Ectodermal cell (in vitro differentiated cells): Measurements from ENCODE around the gene MTAP.

ENCODE experiments used
- H3K27ac ChIP-seq: 2 replicates; pipeline ENCODE4 v1.7.0; 2013; ENCODE audit warnings: mild to moderate bottlenecking, low read depth, low read length; ENCODE audit not compliant: insufficient read depth, poor library complexity, severe bottlenecking
- H3K27me3 ChIP-seq: 2 replicates; pipeline ENCODE4 v1.7.0; 2013; ENCODE audit warnings: mild to moderate bottlenecking, low read length; ENCODE audit not compliant: insufficient read depth, control insufficient read depth, poor library complexity, severe bottlenecking
- H3K36me3 ChIP-seq: one replicate; pipeline ENCODE4 v1.7.0; 2013; ENCODE audit warnings: low read length; ENCODE audit not compliant: control insufficient read depth, insufficient read depth
- H3K4me1 ChIP-seq: one replicate; pipeline ENCODE4 v1.7.0; 2013; ENCODE audit warnings: low read length; ENCODE audit not compliant: control insufficient read depth, insufficient read depth
- H3K4me3 ChIP-seq: 2 replicates; pipeline ENCODE4 v1.7.0; 2013; ENCODE audit warnings: low read depth, low read length, control low read depth; ENCODE audit not compliant: insufficient read depth
- H3K9me3 ChIP-seq: 2 replicates; pipeline ENCODE4 v1.7.0; 2013; ENCODE audit warnings: mild to moderate bottlenecking, low read length, moderate library complexity; ENCODE audit not compliant: control insufficient read depth
- WGBS, 2 experiments: methylation state at CpG; one replicate each; pipeline ENCODE4 v1.1.7; 2013; ENCODE audit warnings: missing lambda C conversion rate in 2 of 2; 5-methylcytosine and 5-hydroxymethylcytosine counted together

Gene MTAP

DNA sequence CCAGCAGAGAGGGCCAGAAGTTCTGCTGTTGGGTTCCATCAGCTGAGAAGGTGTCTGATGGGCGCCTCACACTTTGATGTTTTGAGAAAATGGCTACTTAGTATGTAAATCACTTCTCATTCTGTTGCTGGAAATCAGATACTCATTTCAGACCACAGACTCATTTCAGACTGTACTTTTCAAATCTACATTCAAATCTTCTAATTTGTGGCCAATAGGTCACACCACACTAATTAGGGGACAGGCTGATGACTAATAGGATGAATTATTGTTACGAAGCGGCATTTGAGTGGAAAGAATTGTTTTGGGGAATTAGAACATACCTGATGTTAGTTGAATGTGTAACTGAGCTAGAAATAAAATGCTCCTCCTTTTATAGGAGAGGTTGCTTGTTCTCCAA lies 13.2 kb downstream of the MTAP start:
- H3K36me3 ChIP-seq, result peaks cover 33% of the 10 kb centered on the region

GRCh38 chr9:21817176-21817575 lies 14.7 kb downstream of the MTAP start:
- H3K27me3 ChIP-seq, result no peaks in the 10 kb centered on the region
- H3K27ac ChIP-seq, result no peak overlapping the region
- no peaks in the 10 kb centered on the region for H3K4me1 ChIP-seq
- no peaks in the 10 kb centered on the region for H3K9me3 ChIP-seq
- H3K36me3 ChIP-seq, result peaks cover 33% of the 10 kb centered on the region
- WGBS, 2 experiments, result 94 to 95% methylated on average over 3 of the region's 3 CpGs
- H3K4me3 ChIP-seq, result no peak overlapping the region

More for the DNA sequence above, 13.2 kb downstream of the MTAP start:
- Histone ChIP-seq H3K27ac (no peak overlapping the region), H3K27me3 (no peaks in the 10 kb centered on the region), H3K4me3 (no peak overlapping the region), H3K4me1 (no peaks in the 10 kb centered on the region), H3K9me3 (no peaks in the 10 kb centered on the region)
- WGBS, 2 experiments, result 92 to 95% methylated on average over 3 of the region's 3 CpGs

DNA sequence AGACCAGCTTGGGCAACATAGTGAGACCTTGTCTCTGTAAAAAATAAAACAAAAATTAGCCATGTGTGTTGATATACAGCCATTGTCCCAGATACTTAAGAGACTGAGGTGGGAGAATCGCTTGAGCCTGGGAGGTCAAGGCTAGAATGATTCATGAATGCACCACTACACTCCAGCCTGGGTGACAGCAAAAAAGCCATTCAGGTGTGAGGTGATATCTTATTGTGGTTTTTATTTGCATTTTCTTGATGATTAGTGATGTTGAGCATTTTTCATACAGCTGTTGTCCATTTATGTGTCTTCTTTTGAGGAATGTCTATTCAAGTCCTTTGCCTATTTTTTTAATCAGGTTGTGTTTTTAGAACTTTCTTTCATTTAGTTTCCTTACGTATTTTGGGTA lies 23.2 kb downstream of the MTAP start:
- 93 to 94% methylated on average over 1 to 2 of the region's 2 CpGs for WGBS, 2 experiments
- Histone ChIP-seq H3K27ac (no peak overlapping the region), H3K9me3 (no peaks in the 10 kb centered on the region), H3K27me3 (no peaks in the 10 kb centered on the region), H3K4me3 (no peak overlapping the region), H3K4me1 (no peaks in the 10 kb centered on the region), H3K36me3 (peaks cover 8% of the 10 kb centered on the region)

GRCh38 chr9:21828853-21829410 lies 26.5 kb downstream of the MTAP start:
- Histone ChIP-seq H3K4me1 (no peaks in the 10 kb centered on the region), H3K27ac (no peak overlapping the region), H3K27me3 (no peaks in the 10 kb centered on the region), H3K36me3 (peaks cover 10% of the 10 kb centered on the region), H3K9me3 (no peaks in the 10 kb centered on the region), H3K4me3 (no peak overlapping the region)
- 93 to 95% methylated on average over 3 of the region's 3 CpGs for WGBS, 2 experiments

DNA sequence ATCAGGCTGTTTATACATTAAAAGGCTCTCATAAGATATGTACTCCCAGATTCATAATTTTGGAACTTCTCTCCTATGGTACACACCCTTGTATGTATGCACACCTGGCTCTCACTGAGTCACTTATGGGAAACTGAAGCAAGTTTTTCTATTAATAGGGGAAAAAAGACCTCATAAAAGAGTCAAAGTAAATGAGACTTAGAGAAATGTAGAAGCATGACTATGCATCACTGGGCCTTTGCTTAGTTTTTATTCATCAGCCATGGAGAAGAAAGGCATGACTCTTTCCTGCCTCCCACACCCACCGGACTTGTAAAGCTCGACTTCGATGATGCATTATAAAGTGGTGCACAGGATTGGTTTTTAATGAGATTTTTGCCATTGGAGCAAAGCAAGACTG lies 28.2 kb downstream of the MTAP start:
- H3K4me1 ChIP-seq, result no peaks in the 10 kb centered on the region
- H3K36me3 ChIP-seq, result peaks cover 20% of the 10 kb centered on the region
- H3K4me3 ChIP-seq, result no peak overlapping the region
- no peaks in the 10 kb centered on the region for H3K27me3 ChIP-seq
- WGBS, 2 experiments, result 97 to 100% methylated on average over 3 of the region's 3 CpGs
- no peak overlapping the region for H3K27ac ChIP-seq
- H3K9me3 ChIP-seq, result no peaks in the 10 kb centered on the region

GRCh38 chr9:21831841-21832509 lies 29.5 kb downstream of the MTAP start:
- 92 to 94% methylated on average over 8 of the region's 8 CpGs for WGBS, 2 experiments
- Histone ChIP-seq H3K27me3 (no peaks in the 10 kb centered on the region), H3K27ac (peak overlapping the region; percentile 33), H3K4me1 (no peaks in the 10 kb centered on the region), H3K9me3 (no peaks in the 10 kb centered on the region), H3K36me3 (peaks cover 23% of the 10 kb centered on the region), H3K4me3 (no peak overlapping the region)

DNA sequence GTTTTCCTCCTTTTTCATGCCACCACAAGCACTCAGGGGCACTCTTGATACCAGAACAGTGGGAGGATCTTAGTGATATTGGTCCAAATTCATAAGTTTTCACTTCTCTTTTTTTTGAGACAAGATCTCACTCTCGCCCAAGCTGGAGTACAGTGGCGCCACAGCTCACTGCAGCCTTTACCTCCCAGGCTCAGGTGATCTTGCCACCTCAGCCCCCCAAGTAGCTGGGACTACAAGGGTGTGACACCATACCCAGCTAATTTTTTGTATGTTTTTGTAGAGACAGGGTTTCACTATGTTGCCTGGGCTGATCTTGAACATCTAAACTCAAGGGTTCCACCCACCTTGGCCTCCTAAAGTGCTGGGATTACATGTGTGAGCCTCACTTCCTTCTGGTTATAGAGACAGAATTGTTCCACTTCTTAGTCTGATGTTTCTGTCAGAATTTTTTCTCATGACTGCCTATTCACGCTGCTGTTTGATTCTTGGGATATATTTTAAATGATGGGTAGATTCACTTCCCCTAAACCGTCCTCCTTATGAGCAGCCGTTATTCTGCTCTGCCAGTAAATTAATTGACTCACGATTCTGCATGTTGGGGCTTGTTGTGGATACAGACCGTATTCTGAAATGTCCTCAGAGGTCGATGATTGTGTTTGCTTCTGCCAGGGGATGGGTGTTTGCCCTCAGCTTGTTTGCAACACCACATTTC lies 30.8 kb downstream of the MTAP start:
- no peaks in the 10 kb centered on the region for H3K4me1 ChIP-seq
- H3K4me3 ChIP-seq, result no peak overlapping the region
- no peaks in the 10 kb centered on the region for H3K9me3 ChIP-seq
- H3K27me3 ChIP-seq, result no peaks in the 10 kb centered on the region
- no peak overlapping the region for H3K27ac ChIP-seq
- WGBS, 2 experiments, result 94 to 95% methylated on average over 8 of the region's 8 CpGs
- peaks cover 34% of the 10 kb centered on the region for H3K36me3 ChIP-seq

GRCh38 chr9:21835121-21835520 lies 32.7 kb downstream of the MTAP start:
- H3K36me3 ChIP-seq, result peaks cover 45% of the 10 kb centered on the region
- H3K9me3 ChIP-seq, result no peaks in the 10 kb centered on the region
- 85 to 93% methylated on average over 3 of the region's 3 CpGs for WGBS, 2 experiments
- H3K27me3 ChIP-seq, result no peaks in the 10 kb centered on the region
- H3K27ac ChIP-seq, result no peak overlapping the region
- H3K4me1 ChIP-seq, result no peaks in the 10 kb centered on the region
- no peak overlapping the region for H3K4me3 ChIP-seq

GRCh38 chr9:21836437-21837161 lies 34.2 kb downstream of the MTAP start:
- H3K4me1 ChIP-seq, result no peaks in the 10 kb centered on the region
- no peak overlapping the region for H3K27ac ChIP-seq
- H3K9me3 ChIP-seq, result no peaks in the 10 kb centered on the region
- no peaks in the 10 kb centered on the region for H3K27me3 ChIP-seq
- no peak overlapping the region for H3K4me3 ChIP-seq
- peaks cover 59% of the 10 kb centered on the region for H3K36me3 ChIP-seq
- 95 to 96% methylated on average over 7 of the region's 7 CpGs for WGBS, 2 experiments

DNA sequence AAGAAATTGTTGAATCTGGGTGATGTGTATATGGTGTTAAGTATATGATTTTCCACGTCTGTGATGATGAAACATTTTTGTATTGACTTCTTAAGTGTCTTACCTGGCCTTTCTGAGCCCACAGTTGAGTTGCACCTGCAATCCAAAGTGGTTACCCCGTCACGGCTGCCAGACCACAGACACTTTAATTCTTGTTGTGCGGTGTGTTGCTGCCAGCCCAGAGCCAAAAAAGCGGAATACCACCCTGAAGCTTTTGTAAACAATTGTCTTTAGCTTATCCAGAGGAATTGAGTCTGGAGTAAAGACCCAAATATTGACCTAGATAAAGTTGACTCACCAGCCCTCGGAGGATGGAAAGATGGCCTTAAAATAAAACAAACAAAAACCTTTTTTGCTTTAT lies 35.1 kb downstream of the MTAP start:
- 96 to 97% methylated on average over 6 of the region's 6 CpGs for WGBS, 2 experiments
- H3K9me3 ChIP-seq, result no peaks in the 10 kb centered on the region
- H3K27ac ChIP-seq, result no peak overlapping the region

More for the DNA sequence above, 35.1 kb downstream of the MTAP start:
- peaks cover 65% of the 10 kb centered on the region for H3K36me3 ChIP-seq
- no peaks in the 10 kb centered on the region for H3K4me1 ChIP-seq
- H3K4me3 ChIP-seq, result no peak overlapping the region
- no peaks in the 10 kb centered on the region for H3K27me3 ChIP-seq
